Transverse colon (tissue), 4 donors: Measurements from ENCODE around the gene IGSF22. TPM values are rescaled to one million over a fixed set of nuclear protein-coding genes. Genes with fewer than 3 reads are reported as not detected.

Experiments used
- DNase-seq: peaks from one replicate; pipeline ENCODE4 v3.0.0-alpha.2; 2019
- H3K27ac ChIP-seq, 4 donors: fragments of 200-600 bp; sonication (generic); 2 replicates each; pipeline ENCODE4 v1.5.1; 2016 to 2018; ENCODE audit warnings: inconsistent platforms in 4 of 4
- H3K27me3 ChIP-seq: fragments of 200-600 bp; sonication (generic); 2 replicates; pipeline ENCODE4 v1.5.1; 2017; ENCODE audit warnings: inconsistent platforms
- H3K36me3 ChIP-seq, 4 donors: fragments of 200-600 bp; sonication (generic); 2 replicates each; pipeline ENCODE4 v1.5.1; 2017 to 2019; ENCODE audit warnings: inconsistent platforms in 4 of 4
- H3K4me1 ChIP-seq, 4 donors: fragments of 200-600 bp; sonication (generic); 2 replicates each; pipeline ENCODE4 v1.5.1; 2017 to 2020; ENCODE audit warnings: inconsistent platforms in 4 of 4
- H3K4me3 ChIP-seq, 4 donors: fragments of 200-600 bp; sonication (generic); 1 replicate in 1 of 4; 2 replicates in 3 of 4; pipeline versions ENCODE4 v1.5.1 to v1.6.1; 2017 to 2019; ENCODE audit warnings: inconsistent platforms in 4 of 4
- H3K9me3 ChIP-seq, 2 donors: fragments of 200-600 bp; sonication (generic); 2 replicates each; pipeline ENCODE4 v1.5.1; 2017 to 2019; ENCODE audit warnings: inconsistent platforms in 2 of 2
- CTCF ChIP-seq, 5 experiments: fragments of 200-600 bp in 3 of 5; fragments of 450-650 bp in 2 of 5; sonication (generic) in 3 of 5; IDR thresholded peaks; 1 replicate in 2 of 5; 2 replicates in 3 of 5; pipeline ENCODE4 v1.5.1; 2016 to 2017; ENCODE audit warnings: antibody characterized with exemption in 5 of 5, inconsistent platforms in 3 of 5, mild to moderate bottlenecking in 2 of 5, moderate library complexity in 1 of 5
- EP300 ChIP-seq: sonication (generic); formaldehyde crosslinking; IDR thresholded peaks from one replicate; pipeline ENCODE4 v1.6.1; 2017; ENCODE audit warnings: antibody characterized with exemption, low read depth
- POLR2A ChIP-seq: fragments of 450-650 bp; IDR thresholded peaks from one replicate; pipeline ENCODE4 v1.6.1; 2016; ENCODE audit warnings: antibody characterized with exemption, mild to moderate bottlenecking, moderate library complexity
- POLR2AphosphoS5 ChIP-seq, 3 donors: sonication (generic); formaldehyde crosslinking; IDR thresholded peaks; one replicate each; pipeline ENCODE4 v1.6.1; 2016; ENCODE audit warnings: antibody characterized with exemption in 3 of 3
- WGBS, 2 donors: methylation state at CpG; one replicate each; pipeline ENCODE4 v1.1.5; 2018; ENCODE audit warnings: low coverage in 1 of 2; 5-methylcytosine and 5-hydroxymethylcytosine counted together
- in situ Hi-C, 4 donors: fragments of 200-750 bp; cut with MboI; loops; one replicate each; pipeline versions ENCODE4 v1.15.0 to v1.15.1; 2017; ENCODE audit warnings: low sequenced_read_pairs in 3 of 4, low pct_ligation_motif_present in 1 of 4, low pct_unique_long_range_greater_than_20kb in 1 of 4
- intact Hi-C: fragments of 100-400 bp; cut with DNase I; formaldehyde crosslinking; loops from one replicate; pipeline ENCODE4 v1.15.1; 2023; ENCODE audit warnings: low total_unique reads
- total RNA-seq, 4 donors: library from RNA; depleted of rRNA; stranded (reverse); fragments of >200 nt; gene quantifications; one replicate each; pipeline ENCODE4 v1.1.0, GENCODE V29; 2016

Gene IGSF22
- total RNA-seq, 4 donors from 2014 or later, result 0.16 TPM; not detected in 3

- H3K36me3 ChIP-seq, result no peaks in the 10 kb centered on the region
- H3K27ac ChIP-seq, result no peak overlapping the region
- in situ Hi-C loops (loop anchor here in 2 of 4 donors (25.0 kb wide), 3 partner anchors 179 to 629 kb away; partner anchors contain the start of genes SAAL1 (in 2 of the 2) and TSG101 (in 1 of the 2)), intact Hi-C loops (no loop called here)
- TF ChIP-seq CTCF (IDR thresholded peaks at IDR 0.05), result no peak
- TF ChIP-seq POLR2A, result no peak
- TF ChIP-seq POLR2AphosphoS5 (IDR thresholded peaks at IDR 0.05), result no peak
- no peak for TF ChIP-seq EP300
- DNase-seq, result no peak
- no peaks in the 10 kb centered on the region for H3K27me3 ChIP-seq
- no peaks in the 10 kb centered on the region for H3K9me3 ChIP-seq
- 89 to 100% methylated on average over 1 to 3 of the region's 3 CpGs for WGBS, 2 donors
- H3K4me3 ChIP-seq, result no peak overlapping the region
- no peaks in the 10 kb centered on the region for H3K4me1 ChIP-seq
Measured at GRCh38 chr11:18741783-18742182, 15.8 kb upstream of the IGSF22 start.

- DNase-seq, result no peak
- Histone ChIP-seq H3K27me3 (no peaks in the 10 kb centered on the region), H3K4me3 (no peak overlapping the region), H3K4me1 (no peaks in the 10 kb centered on the region), H3K27ac (no peak overlapping the region), H3K9me3 (no peaks in the 10 kb centered on the region), H3K36me3 (no peaks in the 10 kb centered on the region)
- intact Hi-C loops, result no loop called here
- TF ChIP-seq POLR2AphosphoS5 (IDR thresholded peaks at IDR 0.05) (no peak), POLR2A (no peak), CTCF (IDR thresholded peaks at IDR 0.05) (no peak)
- in situ Hi-C loops, result loop anchor here in 3 of 4 donors (10.0 to 25.0 kb wide), 4 partner anchors 177 to 627 kb away; partner anchors contain the start of genes SAAL1 (in 2 of the 3) and TSG101 (in 1 of the 3)
- 89% methylated on average over 4 of the region's 4 CpGs; no CpG with 5 or more reads in 1 of the 2 donors for WGBS, 2 donors
Measured at GRCh38 chr11:18739685-18740084, 13.7 kb upstream of the IGSF22 start.

GRCh38 chr11:18737642-18738041, 11.7 kb upstream of the IGSF22 start:
- no peaks in the 10 kb centered on the region for H3K27me3 ChIP-seq
- 87 to 90% methylated on average over 3 to 8 of the region's 8 CpGs for WGBS, 2 donors
- no peaks in the 10 kb centered on the region for H3K4me1 ChIP-seq
- H3K4me3 ChIP-seq, result no peak overlapping the region
- in situ Hi-C loops, result loop anchor here in 3 of 4 donors (10.0 to 25.0 kb wide), 4 partner anchors 175 to 625 kb away; partner anchors contain the start of genes SAAL1 (in 2 of the 3) and TSG101 (in 1 of the 3)
- H3K9me3 ChIP-seq, result no peaks in the 10 kb centered on the region
- no peak for DNase-seq
- no peak overlapping the region for H3K27ac ChIP-seq
- no peaks in the 10 kb centered on the region for H3K36me3 ChIP-seq
- intact Hi-C loops, result no loop called here
- TF ChIP-seq CTCF (IDR thresholded peaks at IDR 0.05), result no peak
- no peak for TF ChIP-seq EP300
- no peak for TF ChIP-seq POLR2A
- no peak for TF ChIP-seq POLR2AphosphoS5 (IDR thresholded peaks at IDR 0.05)

- in situ Hi-C loops (loop anchor here in 3 of 4 donors (10.0 to 25.0 kb wide), 4 partner anchors 174 to 624 kb away; partner anchors contain the start of genes SAAL1 (in 2 of the 3) and TSG101 (in 1 of the 3)), intact Hi-C loops (no loop called here)
- Histone ChIP-seq H3K27ac (no peak overlapping the region), H3K4me3 (no peak overlapping the region), H3K9me3 (no peaks in the 10 kb centered on the region), H3K36me3 (no peaks in the 10 kb centered on the region), H3K4me1 (no peaks in the 10 kb centered on the region), H3K27me3 (no peaks in the 10 kb centered on the region)
- no peak for DNase-seq
- WGBS, 2 donors, result 47 to 67% methylated on average over 2 to 10 of the region's 10 CpGs
- no peak for TF ChIP-seq POLR2A
- TF ChIP-seq CTCF (IDR thresholded peaks at IDR 0.05), result no peak
- no peak for TF ChIP-seq POLR2AphosphoS5 (IDR thresholded peaks at IDR 0.05)
- no peak for TF ChIP-seq EP300
Measured at GRCh38 chr11:18736590-18737148, 10.7 kb upstream of the IGSF22 start.
